ENCODE measurements around the gene SERINC4. TPM values are rescaled to one million over a fixed set of nuclear protein-coding genes. Genes with fewer than 3 reads are reported as not detected.
"Not testable (repeated sequence)": the region's sequence is repeated elsewhere in the genome, so short reads cannot be mapped to it uniquely, and the experiment has no call there.

Gene SERINC4
- total RNA-seq, 1 donor from 2014 or later = 0.11 TPM

GRCh38 chr15:43824302-43825246, 24.6 kb upstream of the SERINC4 start, which contains the start of gene MFAP1:
Gene MFAP1 (minus strand): TSS chr15:43824690. CDS start chr15:43824569, 121 bp downstream.
- TF ChIP-seq CTCF (IDR thresholded peaks at IDR 0.05) = no peak
- POLR2A ChIA-PET = interaction anchor here (0.5 to 2.6 kb wide), 17 partner anchors 9 to 1779 kb away, joined by 3 to 52 read pairs (median 8); partner anchors contain the start of genes ELL3, HYPK, PDIA3 and SERF2
- H3K36me3 Mint-ChIP-seq (ENCODE audit: low read depth) = peaks cover 16% of the 10 kb centered on the region

GRCh38 chr15:43821505-43821904, 21.5 kb upstream of the SERINC4 start:
- CTCF ChIA-PET = no interaction called here
- intact Hi-C loops (cut with micrococcal nuclease) = loop anchor here (10.0 kb wide), 1 partner anchor 307 kb away; the partner anchor contains the start of gene MAP1A

More at GRCh38 chr15:43824302-43825246, 24.6 kb upstream of the SERINC4 start, which contains the start of gene MFAP1:
- CTCF ChIA-PET = interaction anchor here (0.8 to 1.5 kb wide), 5 partner anchors 16 to 54 kb away, joined by 3 to 8 read pairs (median 4); partner anchors contain the start of genes ELL3, HYPK and SERINC4
- Mint-ChIP-seq H3K27me3 (no peaks in the 10 kb centered on the region), H3K9me3 (no peaks in the 10 kb centered on the region), H3K27ac (peak within 1 kb of the TSS; percentile 99), H3K4me1 (peaks cover 62% of the 10 kb centered on the region), H3K4me3 (peak within 1 kb of the TSS; percentile 99)
- DNase-seq (peak; percentile 72), ATAC-seq (ENCODE audit: low read depth) (peak; percentile 86)
- intact Hi-C loops (cut with micrococcal nuclease) = loop anchor here (1.0 to 10.0 kb wide), 6 partner anchors 15 to 310 kb away; partner anchors contain the start of genes HYPK, MAP1A, PDIA3 and SERF2

GRCh38 chr15:43815064-43815463, 15.0 kb upstream of the SERINC4 start:
- H3K27ac Mint-ChIP-seq; H3K4me3 Mint-ChIP-seq; ATAC-seq (ENCODE audit: low read depth); CTCF ChIA-PET; H3K4me1 Mint-ChIP-seq; H3K9me3 Mint-ChIP-seq; POLR2A ChIA-PET; DNase-seq; intact Hi-C loops (cut with micrococcal nuclease); H3K27me3 Mint-ChIP-seq: not testable (repeated sequence)
- H3K36me3 Mint-ChIP-seq (ENCODE audit: low read depth) = peaks cover 72% of the 10 kb centered on the region

More at GRCh38 chr15:43821505-43821904, 21.5 kb upstream of the SERINC4 start:
- Mint-ChIP-seq H3K36me3 (ENCODE audit: low read depth) (peaks cover 37% of the 10 kb centered on the region), H3K27me3 (no peaks in the 10 kb centered on the region), H3K4me1 (peaks cover 41% of the 10 kb centered on the region), H3K27ac (no peak overlapping the region), H3K4me3 (no peak overlapping the region), H3K9me3 (no peaks in the 10 kb centered on the region)
- POLR2A ChIA-PET = interaction anchor here (0.7 to 2.6 kb wide), 5 partner anchors 13 to 278 kb away, joined by 3 to 11 read pairs (median 5); partner anchors contain the start of genes ELL3, HYPK and SERINC4
- ATAC-seq (ENCODE audit: low read depth) = no peak
- no peak for DNase-seq
- no peak for TF ChIP-seq CTCF (IDR thresholded peaks at IDR 0.05)

- POLR2A ChIA-PET = interaction anchor here (0.6 to 2.9 kb wide), 16 partner anchors 9 to 1230 kb away, joined by 3 to 80 read pairs (median 6); partner anchors contain the start of genes ELL3, HYPK, MFAP1 and SERF2
- H3K27ac Mint-ChIP-seq = peak overlapping the region; percentile 85
- TF ChIP-seq CTCF (IDR thresholded peaks at IDR 0.05) = no peak
- H3K27me3 Mint-ChIP-seq = no peaks in the 10 kb centered on the region
- no peaks in the 10 kb centered on the region for H3K9me3 Mint-ChIP-seq
- peaks cover 28% of the 10 kb centered on the region for H3K4me1 Mint-ChIP-seq
- CTCF ChIA-PET = interaction anchor here (1.0 to 2.0 kb wide), 4 partner anchors 9 to 38 kb away, joined by 3 to 9 read pairs (median 4); partner anchors contain the start of genes ELL3, HYPK, MFAP1 and SERINC4
- ATAC-seq (ENCODE audit: low read depth) = peak; percentile 90
- peak overlapping the region; percentile 62 for H3K4me3 Mint-ChIP-seq
- DNase-seq = no peak
- intact Hi-C loops (cut with micrococcal nuclease) = loop anchor here (1.0 kb wide), 4 partner anchors 9 to 33 kb away; partner anchors contain the start of genes ELL3, HYPK, MFAP1 and SERF2
- peaks cover 78% of the 10 kb centered on the region for H3K36me3 Mint-ChIP-seq (ENCODE audit: low read depth)
Measured at GRCh38 chr15:43808960-43809678, 9.1 kb upstream of the SERINC4 start.

GRCh38 chr15:43808435-43808950, 8.5 kb upstream of the SERINC4 start:
- H3K4me1 Mint-ChIP-seq = peaks cover 28% of the 10 kb centered on the region
- peaks cover 73% of the 10 kb centered on the region for H3K36me3 Mint-ChIP-seq (ENCODE audit: low read depth)
- no peak for TF ChIP-seq CTCF (IDR thresholded peaks at IDR 0.05)
- ATAC-seq (ENCODE audit: low read depth) (no peak), DNase-seq (no peak)
- peak overlapping the region; percentile 62 for H3K4me3 Mint-ChIP-seq
- POLR2A ChIA-PET = interaction anchor here (0.7 to 2.9 kb wide), 12 partner anchors 8 to 982 kb away, joined by 3 to 80 read pairs (median 7); partner anchors contain the start of genes ELL3, HYPK, MFAP1 and SERF2
- no peaks in the 10 kb centered on the region for H3K9me3 Mint-ChIP-seq
- intact Hi-C loops (cut with micrococcal nuclease) = no loop called here
- no peaks in the 10 kb centered on the region for H3K27me3 Mint-ChIP-seq
- H3K27ac Mint-ChIP-seq = peak overlapping the region; percentile 85
- CTCF ChIA-PET = interaction anchor here (1.0 to 2.0 kb wide), 3 partner anchors 8 to 32 kb away, joined by 3 to 9 read pairs (median 4); partner anchors contain the start of genes ELL3, HYPK, MFAP1 and SERINC4

- intact Hi-C loops (cut with micrococcal nuclease); DNase-seq; H3K27me3 Mint-ChIP-seq; CTCF ChIA-PET; H3K4me3 Mint-ChIP-seq; ATAC-seq (ENCODE audit: low read depth); H3K9me3 Mint-ChIP-seq; H3K27ac Mint-ChIP-seq: not testable (repeated sequence)
- H3K36me3 Mint-ChIP-seq (ENCODE audit: low read depth) = peaks cover 69% of the 10 kb centered on the region
- POLR2A ChIA-PET = interaction anchor here (1.4 to 18.0 kb wide), 4 partner anchors 10 to 28 kb away, joined by 6 to 509 read pairs (median 9); partner anchors contain the start of genes ELL3 and SERF2
- peaks cover 40% of the 10 kb centered on the region for H3K4me1 Mint-ChIP-seq
Measured at GRCh38 chr15:43802676-43803075, 2.7 kb upstream of the SERINC4 start.
